Stimulated activated naive CD8-positive, alpha-beta T cell treated with anti-CD3 and anti-CD28 coated beads, Interleukin-15, Interleukin-2, amounts not matched to agents 100 U/mL and 50 U/mL, for 24 hours (primary cell): ENCODE data around the gene CYP2F1.

Source experiments
- ATAC-seq: fragments of 150-1000 bp; cut with Tn5 transposase; one replicate; pipeline ENCODE4 v1.10.0; 2021
- DNase-seq: peaks from one replicate; pipeline ENCODE4 v3.0.0; 2021

The CYP2F1 gene

DNA sequence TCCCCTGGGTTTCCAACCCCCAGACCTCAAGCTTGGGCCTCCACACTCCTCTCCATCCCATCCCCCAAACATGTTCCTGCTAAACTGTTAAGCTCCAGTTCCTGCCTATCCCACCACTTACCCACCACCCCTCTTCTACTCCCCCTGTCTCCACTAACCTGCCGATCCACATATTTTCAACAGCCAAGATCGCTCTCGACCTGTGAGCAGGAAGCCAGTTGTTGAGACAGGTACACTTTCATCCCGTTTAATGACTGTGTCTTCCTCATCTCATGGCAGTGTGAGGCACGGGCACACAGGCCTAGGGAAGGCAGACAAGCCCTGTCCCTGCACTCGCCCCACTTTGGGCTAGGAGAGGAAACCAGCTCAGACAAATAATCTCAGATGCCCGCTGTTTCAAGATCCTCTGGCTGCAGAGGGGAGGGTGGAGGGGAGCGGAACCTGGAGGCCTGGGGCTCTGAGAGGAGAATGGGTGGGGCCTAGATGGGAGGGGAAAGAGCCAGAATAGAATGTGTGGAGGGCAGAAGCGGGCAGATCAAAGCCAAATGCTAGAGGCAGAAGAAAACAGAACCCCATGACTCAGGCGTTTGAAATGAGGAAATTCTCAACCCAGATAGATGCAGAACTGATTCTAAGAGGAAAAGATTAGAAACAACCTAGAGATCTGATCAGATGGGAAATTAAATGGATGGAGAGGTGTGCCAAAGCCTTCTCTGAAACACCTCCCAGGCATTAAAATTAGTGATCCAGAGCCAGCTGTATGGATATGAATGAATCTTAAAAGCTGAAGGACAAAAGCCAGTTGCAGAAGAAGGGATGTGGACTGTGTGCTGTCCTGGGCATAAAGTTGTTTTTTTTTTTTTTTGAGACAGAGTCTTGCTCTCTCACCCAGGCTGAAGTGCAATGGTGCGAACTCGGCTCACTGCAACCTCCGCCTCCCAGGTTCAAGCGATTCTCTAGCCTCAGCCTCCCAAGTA, 61.9 kb downstream of the CYP2F1 start:
- peak; percentile 34 for DNase-seq
- peak; percentile 92 for ATAC-seq
